GM21723 (cell line): Measurements from ENCODE around the gene FRMPD4.

Source experiments
- ATAC-seq: cut with Tn5 transposase; IDR thresholded peaks from one replicate; pipeline ENCODE4 v1.9.1; 2021; ENCODE audit warnings: mild to moderate bottlenecking, moderate library complexity; ENCODE audit not compliant: unreplicated experiment

FRMPD4 gene

GRCh38 chrX:12210196-12210815 lies 72.0 kb downstream of the FRMPD4 start:
- ATAC-seq: no peak

DNA sequence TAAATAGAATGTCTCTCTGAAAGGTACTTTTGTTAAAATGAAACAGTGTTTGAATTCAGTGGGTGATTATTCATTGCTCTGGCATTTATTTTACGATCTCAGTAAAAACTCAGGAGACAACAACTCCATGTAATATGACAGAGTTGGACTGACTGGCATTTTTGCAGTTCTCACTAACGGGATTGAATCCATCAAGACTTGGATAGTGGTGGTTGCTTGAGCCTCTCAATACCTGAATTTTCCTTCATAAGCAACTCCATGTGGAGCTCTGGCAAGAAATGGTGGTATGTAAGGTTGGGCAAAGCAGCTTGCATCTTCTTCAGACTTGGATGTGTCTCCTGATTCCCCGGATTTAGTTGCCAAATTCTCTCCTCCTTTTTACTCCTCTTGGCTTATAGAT lies 72.7 kb downstream of the FRMPD4 start:
- ATAC-seq: no peak

DNA sequence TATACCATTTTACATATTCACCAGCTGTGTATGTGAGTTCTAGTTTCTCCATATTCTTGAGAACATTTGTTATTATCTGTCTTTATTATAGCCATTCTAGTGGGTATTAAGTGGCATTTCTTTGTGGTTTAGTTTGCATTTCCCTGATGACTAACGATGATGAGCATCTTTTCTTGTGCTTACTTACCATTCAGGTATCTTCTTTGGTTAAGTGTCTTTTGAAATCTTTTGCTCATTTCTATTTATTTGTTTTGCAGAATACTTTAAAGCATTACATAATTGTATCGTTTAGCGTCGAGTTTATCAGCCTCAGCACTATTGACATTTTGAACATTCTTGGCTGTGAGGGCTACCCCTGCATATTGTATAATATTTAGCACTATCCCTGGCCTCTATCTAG lies 85.4 kb downstream of the FRMPD4 start:
- no peak for ATAC-seq

DNA sequence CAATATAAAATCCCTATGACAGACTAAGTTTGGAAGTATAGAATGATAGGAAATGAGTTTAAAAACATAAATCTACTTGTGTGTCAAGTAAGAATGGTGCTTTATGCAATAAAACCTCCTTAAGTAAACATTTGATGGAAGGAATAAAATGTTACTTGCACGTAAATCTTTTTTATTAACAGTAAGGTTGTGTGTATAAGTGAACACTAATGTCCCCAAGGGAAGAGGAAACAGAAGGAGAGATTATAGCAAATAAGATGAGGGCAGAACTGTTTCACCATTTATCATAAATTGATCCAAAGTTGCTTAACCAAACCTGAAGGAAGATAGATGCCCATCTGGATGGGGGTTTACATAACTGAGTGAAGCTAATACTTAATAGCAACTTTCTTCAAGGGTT lies 86.8 kb downstream of the FRMPD4 start:
- ATAC-seq: no peak

GRCh38 chrX:12227412-12228041 lies 89.3 kb downstream of the FRMPD4 start:
- ATAC-seq: no peak

GRCh38 chrX:12228862-12229261 lies 90.6 kb downstream of the FRMPD4 start:
- ATAC-seq: no peak

DNA sequence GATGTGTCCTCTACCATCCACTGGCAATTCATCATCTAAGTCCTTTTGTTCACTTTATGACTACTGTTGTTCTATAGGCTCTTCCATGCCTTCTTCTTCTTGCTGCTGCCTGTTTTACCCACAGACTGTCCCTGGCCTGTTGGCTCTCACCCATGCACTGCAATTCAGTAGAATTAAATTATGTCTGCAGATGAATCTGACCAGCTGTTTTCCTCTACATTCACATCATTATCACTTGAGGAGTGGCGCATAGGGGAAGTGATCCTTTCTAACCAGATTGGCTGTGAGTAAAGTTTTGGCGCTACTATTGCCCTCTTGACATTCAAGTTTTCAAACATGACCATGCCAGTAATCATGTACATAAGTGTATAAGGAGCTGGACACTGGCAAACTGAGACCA lies 91.7 kb downstream of the FRMPD4 start:
- no peak for ATAC-seq

- no peak for ATAC-seq
Measured at GRCh38 chrX:12234534-12235329, 96.5 kb downstream of the FRMPD4 start.

DNA sequence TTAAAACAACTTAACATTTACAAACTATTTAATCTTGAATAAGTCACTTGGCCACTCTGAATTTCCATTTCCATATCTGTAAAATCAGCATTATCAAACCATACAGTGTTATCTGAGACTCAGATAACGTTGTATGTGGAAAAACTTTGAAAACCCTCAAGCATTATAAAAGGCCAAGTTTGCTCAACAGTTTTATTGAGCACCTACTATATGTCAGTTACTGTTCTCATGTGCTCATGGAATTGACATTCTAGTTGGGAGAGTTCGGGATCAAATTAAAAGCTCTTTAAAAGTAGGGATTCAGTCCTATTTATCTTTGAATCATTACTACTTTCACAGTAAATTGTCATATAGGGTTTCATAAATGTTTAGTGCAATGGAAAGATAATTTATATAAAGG lies 97.9 kb downstream of the FRMPD4 start:
- no peak for ATAC-seq

DNA sequence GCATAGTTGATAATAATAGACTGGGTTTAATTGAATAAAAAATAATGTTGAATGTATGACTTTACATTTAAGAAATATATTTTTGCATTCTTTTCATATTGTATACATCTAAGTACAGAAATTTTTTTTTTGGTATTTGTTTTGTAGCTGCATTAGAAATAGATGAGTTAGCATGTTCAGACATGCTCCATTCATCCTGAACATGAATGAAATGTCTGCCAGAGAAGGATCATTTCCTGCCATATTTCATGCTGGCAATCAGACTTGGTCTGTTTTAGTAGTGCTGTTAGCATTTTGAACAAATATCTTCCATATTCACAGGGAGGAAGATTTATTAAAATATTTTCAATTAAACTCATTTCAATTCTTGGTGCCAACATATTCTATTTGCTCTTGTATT lies 98.9 kb downstream of the FRMPD4 start:
- no peak for ATAC-seq

DNA sequence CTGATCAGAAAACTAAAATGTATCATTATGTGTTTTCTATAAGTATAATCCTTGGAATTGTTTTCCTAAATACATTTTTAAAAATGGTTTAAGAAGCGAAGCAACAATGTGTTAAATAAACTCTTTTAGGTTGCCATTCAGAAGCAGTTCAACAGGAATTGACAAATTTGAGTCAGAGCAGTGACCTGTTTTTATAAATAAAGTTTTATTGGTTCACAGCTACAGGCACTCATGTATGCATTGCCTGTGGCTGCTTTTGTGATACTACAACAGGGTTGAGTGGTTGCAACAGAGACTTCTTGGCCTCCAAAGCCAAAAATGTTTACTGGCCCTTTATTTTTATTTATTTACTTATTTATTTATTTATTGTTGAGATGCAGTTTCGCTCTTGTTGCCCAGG lies 99.5 kb downstream of the FRMPD4 start:
- ATAC-seq: no peak

- no peak for ATAC-seq
Measured at GRCh38 chrX:12239356-12240082, 101.2 kb downstream of the FRMPD4 start.

- ATAC-seq: no peak
Measured at GRCh38 chrX:12240491-12240890, 102.2 kb downstream of the FRMPD4 start.

- ATAC-seq: no peak
Measured at GRCh38 chrX:12241026-12241425, 102.8 kb downstream of the FRMPD4 start.

DNA sequence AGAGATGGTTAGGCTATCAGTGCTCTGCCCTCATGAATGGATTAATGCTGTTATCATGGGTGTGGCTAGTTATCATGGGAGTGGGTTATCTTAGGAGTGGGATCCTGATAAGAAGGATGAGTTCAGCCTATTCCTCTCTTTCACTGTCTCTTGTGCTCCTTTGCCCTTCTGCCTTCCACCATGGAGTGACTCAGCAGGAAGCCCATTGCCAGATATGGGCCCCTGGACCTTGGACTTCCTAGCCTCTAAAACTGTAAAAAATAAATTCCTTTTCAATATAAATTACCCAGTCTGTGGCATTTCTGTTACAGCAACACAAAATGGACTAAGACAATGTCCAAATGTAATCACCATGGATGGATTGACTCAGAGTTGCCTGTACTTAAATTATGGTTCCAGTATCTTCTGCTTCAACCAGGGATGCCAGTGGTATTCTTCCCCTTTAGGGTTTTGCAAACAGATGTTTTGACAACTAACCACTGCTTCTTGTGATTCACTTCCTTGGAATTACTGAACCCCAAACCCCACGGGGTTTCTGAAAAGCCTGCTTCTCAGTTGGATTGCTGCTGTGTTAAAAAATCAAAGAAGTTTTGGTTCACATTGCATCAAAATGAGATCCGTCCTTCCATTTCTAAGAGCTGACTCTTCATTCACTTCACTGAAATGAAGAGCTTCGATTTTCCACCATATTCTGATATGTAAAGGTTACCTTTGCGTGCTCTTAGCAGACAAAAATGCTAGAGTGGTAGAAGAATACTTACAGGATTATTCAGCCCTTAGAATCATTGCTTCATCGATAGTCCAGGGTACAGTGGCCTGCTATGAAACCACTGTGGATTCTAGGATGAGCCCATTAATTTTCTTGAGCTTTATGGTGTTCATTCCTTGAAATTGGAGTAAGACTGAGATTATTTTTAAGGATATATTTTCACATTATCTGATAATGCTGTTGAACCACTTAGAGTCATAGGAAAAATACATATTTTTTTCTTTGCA lies 107.7 kb downstream of the FRMPD4 start:
- ATAC-seq: no peak

GRCh38 chrX:12249997-12250396 lies 111.7 kb downstream of the FRMPD4 start:
- no peak for ATAC-seq

DNA sequence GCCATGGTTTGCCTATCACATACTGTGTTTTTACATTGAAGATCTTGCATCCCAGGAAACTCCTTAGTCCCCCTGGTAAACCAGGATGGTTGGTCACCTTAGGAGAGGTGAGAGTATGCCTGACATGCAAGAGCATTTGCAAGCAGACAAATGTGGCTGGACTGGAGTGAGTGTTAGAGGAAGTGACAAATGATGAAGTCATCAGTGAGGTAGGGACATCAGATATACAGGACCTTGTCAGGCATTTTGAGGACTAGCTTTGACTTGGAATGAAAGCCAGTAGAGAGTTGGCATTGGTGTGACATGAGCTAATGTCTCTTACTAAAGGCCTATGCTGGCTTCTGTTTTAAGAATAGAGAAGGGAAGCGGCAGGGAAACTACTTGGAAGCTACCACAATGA lies 124.9 kb downstream of the FRMPD4 start:
- ATAC-seq: no peak

DNA sequence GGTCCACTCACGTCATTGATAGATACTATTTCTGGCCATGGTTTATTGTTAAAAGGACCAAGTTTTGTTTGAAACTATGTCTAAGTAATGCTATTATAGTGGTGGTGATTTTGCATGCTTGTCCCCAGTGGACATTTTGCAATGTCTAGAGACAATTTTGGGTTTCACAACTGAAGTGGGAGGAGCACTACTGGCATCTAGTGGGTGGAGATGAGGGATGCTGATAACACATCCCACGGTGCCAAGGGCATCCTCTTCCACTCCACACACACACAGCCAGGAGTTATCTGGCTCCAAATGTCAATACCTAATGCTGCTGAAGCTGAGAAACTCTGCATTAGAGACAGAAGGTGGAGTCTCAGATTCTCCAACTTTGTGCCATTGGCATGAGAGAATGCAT lies 131.2 kb downstream of the FRMPD4 start:
- ATAC-seq: no peak

- no peak for ATAC-seq
Measured at GRCh38 chrX:12278151-12278550, 139.9 kb downstream of the FRMPD4 start.

DNA sequence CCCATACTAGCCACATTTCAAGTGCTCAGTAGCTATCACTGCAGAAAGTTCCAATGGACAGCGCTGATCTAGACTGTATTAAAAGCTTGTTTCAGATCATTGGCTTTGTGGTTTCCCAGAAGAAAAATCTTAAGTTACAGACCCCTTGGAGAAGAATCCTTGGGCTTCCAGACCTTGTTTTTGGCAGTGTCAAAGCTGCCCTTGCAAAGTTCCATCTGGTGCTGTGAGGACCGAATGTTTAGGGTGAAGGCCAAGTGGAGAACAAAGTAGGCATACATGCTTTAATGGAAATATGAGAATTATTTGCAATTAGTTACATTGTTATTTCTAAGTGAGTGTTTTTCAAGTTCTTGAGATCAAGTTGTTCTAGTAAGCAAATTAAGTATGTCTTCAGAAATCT lies 144.7 kb downstream of the FRMPD4 start:
- ATAC-seq: no peak
